ENCODE data around the gene INHA. TPM values are rescaled to one million over a fixed set of nuclear protein-coding genes. Genes with fewer than 3 reads are reported as not detected.
A peak's percentile ranks its signal among the peaks of the same experiment; 100 is the strongest.

Gene INHA
- total RNA-seq, 1 donor from 2014 or later: not detected

- no peaks in the 10 kb centered on the region for H3K4me1 Mint-ChIP-seq (ENCODE audit: unreplicated experiment)
- H3K9me3 Mint-ChIP-seq (ENCODE audit: unreplicated experiment): no peaks in the 10 kb centered on the region
- no peak for DNase-seq (ENCODE audit: low spot score)
- H3K36me3 Mint-ChIP-seq (ENCODE audit: low read depth, unreplicated experiment): peaks cover 4% of the 10 kb centered on the region
- peaks cover 26% of the 10 kb centered on the region for H3K27me3 Mint-ChIP-seq (ENCODE audit: unreplicated experiment)
- peak overlapping the region; percentile 81 for H3K4me3 Mint-ChIP-seq (ENCODE audit: unreplicated experiment)
- H3K27ac Mint-ChIP-seq (ENCODE audit: unreplicated experiment): no peak overlapping the region
- TF ChIP-seq, protein P1, sequence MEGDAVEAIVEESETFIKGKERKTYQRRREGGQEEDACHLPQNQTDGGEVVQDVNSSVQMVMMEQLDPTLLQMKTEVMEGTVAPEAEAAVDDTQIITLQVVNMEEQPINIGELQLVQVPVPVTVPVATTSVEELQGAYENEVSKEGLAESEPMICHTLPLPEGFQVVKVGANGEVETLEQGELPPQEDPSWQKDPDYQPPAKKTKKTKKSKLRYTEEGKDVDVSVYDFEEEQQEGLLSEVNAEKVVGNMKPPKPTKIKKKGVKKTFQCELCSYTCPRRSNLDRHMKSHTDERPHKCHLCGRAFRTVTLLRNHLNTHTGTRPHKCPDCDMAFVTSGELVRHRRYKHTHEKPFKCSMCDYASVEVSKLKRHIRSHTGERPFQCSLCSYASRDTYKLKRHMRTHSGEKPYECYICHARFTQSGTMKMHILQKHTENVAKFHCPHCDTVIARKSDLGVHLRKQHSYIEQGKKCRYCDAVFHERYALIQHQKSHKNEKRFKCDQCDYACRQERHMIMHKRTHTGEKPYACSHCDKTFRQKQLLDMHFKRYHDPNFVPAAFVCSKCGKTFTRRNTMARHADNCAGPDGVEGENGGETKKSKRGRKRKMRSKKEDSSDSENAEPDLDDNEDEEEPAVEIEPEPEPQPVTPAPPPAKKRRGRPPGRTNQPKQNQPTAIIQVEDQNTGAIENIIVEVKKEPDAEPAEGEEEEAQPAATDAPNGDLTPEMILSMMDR (IDR thresholded peaks at IDR 0.05; ENCODE audit: unreplicated experiment): no peak
Measured at GRCh38 chr2:219553463-219553963, 18.6 kb upstream of the INHA start.

GRCh38 chr2:219554350-219554749, 17.8 kb upstream of the INHA start:
- DNase-seq (ENCODE audit: low spot score): no peak
- Mint-ChIP-seq H3K4me1 (ENCODE audit: unreplicated experiment) (no peaks in the 10 kb centered on the region), H3K9me3 (ENCODE audit: unreplicated experiment) (no peaks in the 10 kb centered on the region), H3K27ac (ENCODE audit: unreplicated experiment) (no peak overlapping the region), H3K4me3 (ENCODE audit: unreplicated experiment) (no peak overlapping the region), H3K36me3 (ENCODE audit: low read depth, unreplicated experiment) (peaks cover 6% of the 10 kb centered on the region), H3K27me3 (ENCODE audit: unreplicated experiment) (peaks cover 22% of the 10 kb centered on the region)
- TF ChIP-seq, protein P1 (IDR thresholded peaks at IDR 0.05; ENCODE audit: unreplicated experiment): no peak

- Mint-ChIP-seq H3K27me3 (ENCODE audit: unreplicated experiment) (peaks cover 20% of the 10 kb centered on the region), H3K4me1 (ENCODE audit: unreplicated experiment) (peaks cover 3% of the 10 kb centered on the region), H3K36me3 (ENCODE audit: low read depth, unreplicated experiment) (peaks cover 10% of the 10 kb centered on the region), H3K9me3 (ENCODE audit: unreplicated experiment) (no peaks in the 10 kb centered on the region), H3K27ac (ENCODE audit: unreplicated experiment) (no peak overlapping the region), H3K4me3 (ENCODE audit: unreplicated experiment) (no peak overlapping the region)
- TF ChIP-seq, protein P1 (IDR thresholded peaks at IDR 0.05; ENCODE audit: unreplicated experiment): no peak
- no peak for DNase-seq (ENCODE audit: low spot score)
Measured at GRCh38 chr2:219555956-219556355, 16.2 kb upstream of the INHA start.

DNA sequence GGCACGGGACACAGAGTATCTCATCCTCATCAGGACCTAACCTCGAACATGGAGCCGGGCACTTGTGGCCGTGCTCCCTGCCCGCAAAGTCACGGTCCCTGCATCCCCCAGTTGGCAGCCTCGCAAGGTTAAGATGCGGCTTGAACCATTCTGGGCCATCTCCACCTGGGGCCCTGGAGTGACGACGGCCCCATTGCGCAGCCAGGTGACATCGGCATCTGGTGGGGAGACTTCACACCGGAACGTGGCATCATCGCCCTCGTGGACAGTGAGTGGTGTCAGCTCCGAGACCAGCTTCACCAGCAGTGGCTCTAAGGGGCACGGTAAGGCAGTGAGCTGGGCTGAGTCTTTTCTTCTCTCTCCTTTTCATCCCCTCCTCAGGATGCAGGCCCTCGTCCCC, 15.7 kb upstream of the INHA start:
- no peak overlapping the region for H3K4me3 Mint-ChIP-seq (ENCODE audit: unreplicated experiment)
- TF ChIP-seq, protein P1 (IDR thresholded peaks at IDR 0.05; ENCODE audit: unreplicated experiment): no peak
- DNase-seq (ENCODE audit: low spot score): no peak
- H3K4me1 Mint-ChIP-seq (ENCODE audit: unreplicated experiment): peaks cover 8% of the 10 kb centered on the region
- no peaks in the 10 kb centered on the region for H3K9me3 Mint-ChIP-seq (ENCODE audit: unreplicated experiment)
- peaks cover 10% of the 10 kb centered on the region for H3K36me3 Mint-ChIP-seq (ENCODE audit: low read depth, unreplicated experiment)
- no peak overlapping the region for H3K27ac Mint-ChIP-seq (ENCODE audit: unreplicated experiment)
- H3K27me3 Mint-ChIP-seq (ENCODE audit: unreplicated experiment): peaks cover 19% of the 10 kb centered on the region

DNA sequence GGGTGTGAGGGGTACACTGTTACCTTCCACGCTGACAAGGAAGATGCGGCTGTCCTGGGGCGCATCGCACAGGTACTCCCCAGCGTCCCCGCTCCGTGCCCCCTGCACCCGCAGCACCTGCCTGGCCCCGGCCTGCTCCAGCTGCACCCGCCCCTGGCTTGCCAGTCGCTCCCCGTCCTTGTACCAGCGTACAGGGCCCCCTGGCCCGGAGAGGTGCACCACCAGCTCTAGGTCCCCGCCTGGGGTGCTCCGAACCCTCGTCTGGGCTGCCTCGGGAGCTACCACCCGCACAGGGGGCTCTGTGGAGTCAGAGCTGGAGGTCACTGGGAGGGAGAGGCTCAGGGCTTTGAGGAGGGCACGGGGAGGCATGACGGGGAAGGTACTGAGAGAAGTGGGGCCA, 14.8 kb upstream of the INHA start:
- Mint-ChIP-seq H3K36me3 (ENCODE audit: low read depth, unreplicated experiment) (peaks cover 10% of the 10 kb centered on the region), H3K27me3 (ENCODE audit: unreplicated experiment) (peaks cover 17% of the 10 kb centered on the region), H3K4me1 (ENCODE audit: unreplicated experiment) (peaks cover 11% of the 10 kb centered on the region), H3K27ac (ENCODE audit: unreplicated experiment) (no peak overlapping the region), H3K9me3 (ENCODE audit: unreplicated experiment) (no peaks in the 10 kb centered on the region), H3K4me3 (ENCODE audit: unreplicated experiment) (no peak overlapping the region)
- DNase-seq (ENCODE audit: low spot score): no peak
- TF ChIP-seq, protein P1 (IDR thresholded peaks at IDR 0.05; ENCODE audit: unreplicated experiment): no peak

Measured in endothelial cell (in vitro differentiated cells).